ENCODE results near the gene ZFPM1.

The ZFPM1 gene

GRCh38 chr16:88526008-88526905 is 73.2 kb downstream of the ZFPM1 start:
- no peak overlapping the region for H3K4me3 ChIP-seq
- H3K27ac ChIP-seq = no peak overlapping the region
- no peaks in the 10 kb centered on the region for H3K36me3 ChIP-seq (ENCODE audit: insufficient read depth, low read length)
- H3K9ac ChIP-seq (ENCODE audit: insufficient read length) = no peak overlapping the region
- TF ChIP-seq FOXP2 (optimal IDR thresholded peaks at IDR 0.05; ENCODE audit: control extremely low read depth, extremely low read length, insufficient read depth) (no peak), POLR2AphosphoS5 (IDR thresholded peaks at IDR 0.05; ENCODE audit: borderline replicate concordance, low read depth, low read length) (no peak), EZH2 (IDR thresholded peaks at IDR 0.05) (no peak)
- no peaks in the 10 kb centered on the region for H3K9me3 ChIP-seq (ENCODE audit: low read depth, low read length)
- DNase-seq (ENCODE audit: low read depth, low spot score) = no peak

DNA sequence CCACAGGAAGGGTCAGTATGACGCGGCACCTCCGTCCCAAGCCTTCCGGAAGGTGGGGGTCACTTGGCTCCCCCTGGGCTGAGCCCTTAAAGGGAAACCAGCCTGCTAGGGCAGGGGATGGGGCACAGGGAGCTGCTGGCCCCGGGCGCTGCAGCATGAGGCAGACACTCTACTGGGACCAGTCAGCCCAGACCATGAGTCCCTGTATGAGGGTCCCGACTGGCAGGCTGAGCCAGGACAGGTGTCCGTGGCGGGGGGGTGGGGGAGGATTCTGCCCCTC is 73.8 kb downstream of the ZFPM1 start:
- Histone ChIP-seq H3K4me3 (no peak overlapping the region), H3K36me3 (ENCODE audit: insufficient read depth, low read length) (no peaks in the 10 kb centered on the region), H3K9ac (ENCODE audit: insufficient read length) (no peak overlapping the region), H3K9me3 (ENCODE audit: low read depth, low read length) (no peaks in the 10 kb centered on the region), H3K27ac (no peak overlapping the region)
- DNase-seq (ENCODE audit: low read depth, low spot score) = no peak
- TF ChIP-seq FOXP2 (optimal IDR thresholded peaks at IDR 0.05; ENCODE audit: control extremely low read depth, extremely low read length, insufficient read depth) (no peak), EZH2 (IDR thresholded peaks at IDR 0.05) (no peak), POLR2AphosphoS5 (IDR thresholded peaks at IDR 0.05; ENCODE audit: borderline replicate concordance, low read depth, low read length) (no peak)

DNA sequence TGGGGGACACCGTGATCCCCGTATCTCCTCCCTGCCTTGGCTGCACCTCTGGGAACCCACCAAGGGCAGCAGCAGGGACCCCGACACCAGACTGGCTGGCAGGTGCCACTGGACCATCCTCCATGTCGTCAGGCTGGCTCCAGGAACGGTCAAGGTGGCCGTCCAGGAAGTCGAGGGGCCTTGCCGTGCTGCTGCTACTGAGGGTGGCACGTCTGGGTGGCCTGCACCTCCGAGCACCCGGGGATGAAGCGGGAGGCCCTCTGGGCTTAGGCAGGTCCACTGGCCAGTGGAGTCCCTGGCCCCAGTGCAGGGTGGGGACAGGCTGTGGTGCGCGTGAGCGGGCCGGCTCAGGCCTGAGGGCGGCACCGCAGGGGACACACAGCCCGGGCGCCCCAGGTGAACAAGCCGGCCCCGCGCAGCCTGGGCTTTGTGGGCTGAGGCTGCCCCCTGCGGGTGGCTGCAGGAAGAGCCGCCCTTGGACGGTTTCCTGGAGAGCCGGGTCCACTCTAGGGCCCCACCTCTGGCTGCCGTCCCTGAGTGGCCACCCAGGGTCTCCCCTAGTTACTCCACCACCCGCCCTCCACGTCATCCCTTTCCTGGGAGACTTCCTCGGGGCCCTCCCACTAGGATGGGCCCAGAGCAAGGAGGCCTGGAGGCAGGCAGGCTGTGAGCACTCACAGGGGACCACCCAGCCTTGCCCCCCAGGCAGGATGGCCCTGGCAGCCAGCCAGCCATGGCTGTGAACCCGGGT is 74.3 kb downstream of the ZFPM1 start:
- TF ChIP-seq FOXP2 (optimal IDR thresholded peaks at IDR 0.05; ENCODE audit: control extremely low read depth, extremely low read length, insufficient read depth) (no peak), POLR2AphosphoS5 (IDR thresholded peaks at IDR 0.05; ENCODE audit: borderline replicate concordance, low read depth, low read length) (no peak), EZH2 (IDR thresholded peaks at IDR 0.05) (no peak)
- no peak overlapping the region for H3K9ac ChIP-seq (ENCODE audit: insufficient read length)
- no peak overlapping the region for H3K4me3 ChIP-seq
- no peaks in the 10 kb centered on the region for H3K36me3 ChIP-seq (ENCODE audit: insufficient read depth, low read length)
- no peak overlapping the region for H3K27ac ChIP-seq
- no peaks in the 10 kb centered on the region for H3K9me3 ChIP-seq (ENCODE audit: low read depth, low read length)
- DNase-seq (ENCODE audit: low read depth, low spot score) = no peak

GRCh38 chr16:88527937-88528743 is 75.1 kb downstream of the ZFPM1 start:
- TF ChIP-seq POLR2AphosphoS5 (IDR thresholded peaks at IDR 0.05; ENCODE audit: borderline replicate concordance, low read depth, low read length) (no peak), FOXP2 (optimal IDR thresholded peaks at IDR 0.05; ENCODE audit: control extremely low read depth, extremely low read length, insufficient read depth) (no peak), EZH2 (IDR thresholded peaks at IDR 0.05) (no peak)
- DNase-seq (ENCODE audit: low read depth, low spot score) = no peak
- no peaks in the 10 kb centered on the region for H3K9me3 ChIP-seq (ENCODE audit: low read depth, low read length)
- no peak overlapping the region for H3K9ac ChIP-seq (ENCODE audit: insufficient read length)
- no peaks in the 10 kb centered on the region for H3K36me3 ChIP-seq (ENCODE audit: insufficient read depth, low read length)
- no peak overlapping the region for H3K27ac ChIP-seq
- no peak overlapping the region for H3K4me3 ChIP-seq

- Histone ChIP-seq H3K9me3 (ENCODE audit: low read depth, low read length) (no peaks in the 10 kb centered on the region), H3K27ac (no peak overlapping the region), H3K9ac (ENCODE audit: insufficient read length) (no peak overlapping the region), H3K36me3 (ENCODE audit: insufficient read depth, low read length) (no peaks in the 10 kb centered on the region), H3K4me3 (no peak overlapping the region)
- TF ChIP-seq FOXP2 (optimal IDR thresholded peaks at IDR 0.05; ENCODE audit: control extremely low read depth, extremely low read length, insufficient read depth) (no peak), EZH2 (IDR thresholded peaks at IDR 0.05) (no peak), POLR2AphosphoS5 (IDR thresholded peaks at IDR 0.05; ENCODE audit: borderline replicate concordance, low read depth, low read length) (no peak)
- DNase-seq (ENCODE audit: low read depth, low spot score) = no peak
Measured at GRCh38 chr16:88528902-88529318, 75.8 kb downstream of the ZFPM1 start.

DNA sequence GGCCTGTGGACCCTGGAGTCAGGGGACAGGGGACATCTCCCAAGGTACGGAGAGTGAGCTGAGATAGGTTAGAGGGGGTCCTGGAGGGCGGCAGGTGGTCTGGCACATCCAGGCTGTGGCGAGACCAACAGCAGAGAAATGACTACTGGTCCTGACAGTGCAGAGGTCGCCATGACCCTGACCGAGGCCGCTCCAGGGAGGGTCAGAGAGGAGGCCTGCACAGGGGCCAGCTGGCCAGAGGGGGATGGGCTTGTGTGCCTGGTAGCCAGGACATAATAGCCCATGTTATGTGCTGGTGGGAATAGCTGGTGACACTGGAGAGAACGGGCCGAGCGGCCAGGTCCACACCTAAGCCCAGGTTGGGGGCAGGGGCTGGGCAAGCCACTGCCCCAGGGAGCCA is 76.5 kb downstream of the ZFPM1 start:
- no peak overlapping the region for H3K9ac ChIP-seq (ENCODE audit: insufficient read length)
- H3K27ac ChIP-seq = no peak overlapping the region
- TF ChIP-seq EZH2 (IDR thresholded peaks at IDR 0.05) = no peak
- no peak for TF ChIP-seq POLR2AphosphoS5 (IDR thresholded peaks at IDR 0.05; ENCODE audit: borderline replicate concordance, low read depth, low read length)
- no peak for TF ChIP-seq FOXP2 (optimal IDR thresholded peaks at IDR 0.05; ENCODE audit: control extremely low read depth, extremely low read length, insufficient read depth)
- no peak overlapping the region for H3K4me3 ChIP-seq
- H3K9me3 ChIP-seq (ENCODE audit: low read depth, low read length) = no peaks in the 10 kb centered on the region
- DNase-seq (ENCODE audit: low read depth, low spot score) = no peak
- H3K36me3 ChIP-seq (ENCODE audit: insufficient read depth, low read length) = no peaks in the 10 kb centered on the region

- H3K4me3 ChIP-seq = no peak overlapping the region
- H3K9me3 ChIP-seq (ENCODE audit: low read depth, low read length) = no peaks in the 10 kb centered on the region
- no peak for TF ChIP-seq FOXP2 (optimal IDR thresholded peaks at IDR 0.05; ENCODE audit: control extremely low read depth, extremely low read length, insufficient read depth)
- no peak for TF ChIP-seq EZH2 (IDR thresholded peaks at IDR 0.05)
- TF ChIP-seq POLR2AphosphoS5 (IDR thresholded peaks at IDR 0.05; ENCODE audit: borderline replicate concordance, low read depth, low read length) = no peak
- no peak overlapping the region for H3K27ac ChIP-seq
- no peak for DNase-seq (ENCODE audit: low read depth, low spot score)
- no peaks in the 10 kb centered on the region for H3K36me3 ChIP-seq (ENCODE audit: insufficient read depth, low read length)
- no peak overlapping the region for H3K9ac ChIP-seq (ENCODE audit: insufficient read length)
Measured at GRCh38 chr16:88530051-88530857, 77.2 kb downstream of the ZFPM1 start.
